OCI-M1 (cell line): ENCODE measurements around the gene CSNK1D.
"Not testable (repeated sequence)": the region's sequence is repeated elsewhere in the genome, so short reads cannot be mapped to it uniquely, and the experiment has no call there.

Experiments
- DNase-seq: peaks from one replicate; lab custom pipeline; 2025; lab: John Stamatoyannopoulos, UW

CSNK1D gene

DNA sequence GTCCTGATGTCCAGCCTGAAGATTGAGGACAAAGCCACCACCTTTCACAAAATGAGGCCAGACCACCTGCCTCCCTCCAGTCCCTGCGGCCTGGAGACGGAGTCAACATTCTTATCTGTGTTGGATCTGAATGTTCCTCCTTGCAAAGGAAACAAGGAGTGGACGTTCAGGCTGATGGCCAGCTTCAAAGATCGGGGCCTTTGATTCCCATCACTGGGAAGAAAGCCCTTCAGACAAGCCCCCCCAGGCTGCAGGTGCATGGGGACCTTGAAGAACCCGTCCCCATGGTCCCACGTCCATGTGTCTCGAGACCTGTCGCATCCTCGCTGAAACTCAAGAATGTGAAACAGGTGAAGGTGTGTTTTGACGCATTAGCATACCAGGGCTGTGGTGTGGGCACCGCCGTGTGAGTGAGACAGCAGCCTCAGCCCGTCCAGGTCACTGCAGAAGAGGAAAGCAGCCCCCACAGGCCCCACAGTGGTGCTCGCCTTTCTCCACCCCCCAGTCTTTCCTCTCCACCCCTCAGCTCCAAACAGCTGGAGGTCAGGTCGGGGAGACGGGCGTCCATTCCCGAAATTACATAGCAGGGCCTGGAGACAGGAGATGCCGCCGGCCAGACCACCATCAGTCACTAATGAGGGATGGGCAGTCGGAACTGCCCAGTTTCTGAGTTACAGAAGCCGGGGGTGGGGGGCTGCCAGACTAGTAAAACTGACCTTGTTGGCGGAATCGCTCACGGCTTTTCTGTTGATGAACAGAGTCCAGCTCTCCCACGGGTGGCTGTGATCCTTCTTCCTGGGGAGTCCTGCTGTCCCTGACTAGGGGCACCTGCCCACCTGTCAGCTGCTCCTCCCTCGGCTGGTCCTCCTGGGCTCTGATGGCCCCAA lies 877 bp upstream of the CSNK1D start:
- no peak for DNase-seq

DNA sequence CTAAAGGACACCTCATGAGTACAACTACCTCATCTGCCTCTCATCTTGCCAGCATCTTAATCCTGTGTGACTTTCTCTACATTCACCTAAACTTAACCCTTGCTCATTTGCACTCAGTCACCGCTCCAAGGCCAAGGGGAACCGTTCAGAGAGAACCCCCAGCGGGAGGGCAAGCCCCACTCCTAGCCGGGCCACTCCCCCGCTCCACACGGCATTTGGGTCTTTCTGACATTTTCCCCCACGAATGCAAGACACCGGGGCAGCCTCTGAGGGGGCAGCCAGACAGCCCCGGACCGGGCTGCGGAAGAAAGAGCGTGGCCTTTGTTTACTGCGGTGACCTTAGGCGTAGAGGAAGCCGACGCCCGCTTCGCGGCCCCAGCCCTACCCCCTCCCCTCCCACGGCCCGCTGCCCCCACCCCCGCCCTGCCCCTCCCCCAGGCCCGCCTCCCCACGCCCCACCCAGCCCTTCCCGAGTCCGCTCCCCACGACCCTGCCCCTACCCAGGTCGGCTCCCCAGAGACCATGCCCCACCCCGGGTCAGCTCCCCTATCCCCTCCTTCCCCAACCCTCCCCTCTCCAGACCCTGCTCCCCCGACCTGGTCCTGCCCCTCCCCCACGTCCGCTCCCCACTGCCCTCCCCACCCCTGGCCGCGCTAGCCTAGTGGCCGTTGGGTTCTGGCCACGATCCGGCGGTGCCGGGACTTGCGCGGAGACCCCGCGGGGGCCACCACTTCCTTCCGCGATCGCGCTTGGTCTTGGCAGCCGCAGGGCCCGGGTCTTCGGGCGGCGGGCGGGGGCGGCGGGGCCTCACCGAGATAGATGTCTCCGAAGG lies 789 bp downstream of the CSNK1D start:
- DNase-seq = peak; percentile 60

DNA sequence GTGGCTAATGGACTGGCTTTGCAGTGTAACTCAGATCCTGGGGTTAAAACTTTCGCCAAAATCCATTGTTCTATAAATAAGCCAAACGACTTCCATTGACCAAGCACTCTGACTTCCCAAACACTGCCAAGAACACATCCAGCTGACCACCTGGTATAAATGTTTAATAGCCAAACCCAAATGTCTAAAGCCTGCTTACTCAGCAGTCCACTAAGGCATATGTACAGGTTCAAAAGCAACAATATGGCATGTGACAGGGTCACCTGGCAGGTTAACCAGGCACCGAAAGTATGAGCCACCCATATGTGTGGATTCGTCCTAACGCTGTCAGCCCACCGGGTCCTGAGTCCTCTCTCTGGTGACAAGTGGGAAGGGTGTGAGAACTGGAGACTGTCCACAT lies 2.1 kb downstream of the CSNK1D start:
- DNase-seq = no peak

DNA sequence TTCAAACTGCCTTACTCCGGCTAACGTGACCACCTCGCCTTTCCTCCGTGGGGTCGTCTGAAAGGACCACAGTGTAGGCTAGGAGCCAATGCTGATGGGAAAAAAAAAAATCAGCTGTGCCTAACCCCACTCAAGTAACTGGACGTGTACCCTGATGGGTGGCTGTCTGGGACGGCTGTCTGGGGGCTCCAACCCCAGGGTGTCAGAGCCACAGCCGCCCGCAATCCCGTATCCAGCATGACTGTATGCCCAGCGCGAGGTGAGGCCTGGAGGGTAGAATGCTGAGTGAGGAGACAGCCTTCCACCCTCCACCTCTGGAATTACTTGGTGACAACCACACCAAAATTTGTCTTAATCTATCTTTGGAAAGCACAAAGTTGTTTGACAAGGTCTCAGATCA lies 2.8 kb downstream of the CSNK1D start:
- DNase-seq = no peak

DNA sequence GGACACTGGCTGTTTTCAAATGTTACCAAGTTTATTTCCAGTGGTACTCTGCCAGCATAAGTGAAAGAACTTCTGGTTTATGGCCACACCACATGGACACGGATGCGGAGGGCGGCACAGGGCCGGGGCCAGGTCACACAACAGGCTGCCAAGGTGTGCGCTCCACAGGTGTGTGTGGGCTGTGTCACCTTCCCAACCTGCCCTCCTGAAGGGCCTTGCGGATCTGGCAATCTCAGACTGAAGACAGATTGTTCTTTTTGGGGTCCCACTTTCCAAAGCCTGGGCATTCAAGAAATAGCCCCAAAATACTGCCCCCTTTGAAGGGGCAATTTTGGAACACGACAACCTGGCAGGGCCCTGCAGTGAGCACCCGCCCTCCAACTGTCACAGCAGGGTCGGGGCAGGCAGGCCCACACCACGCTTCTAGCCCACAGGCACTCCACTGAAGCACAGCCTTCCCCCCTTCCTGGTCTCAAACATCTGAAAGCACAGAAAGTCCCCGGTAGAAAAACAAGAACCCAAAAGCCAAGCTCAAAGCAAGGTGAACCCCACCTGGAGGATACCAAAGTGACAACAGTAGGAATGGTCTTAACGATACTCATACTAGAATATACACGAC lies 3.5 kb downstream of the CSNK1D start:
- DNase-seq = no peak

GRCh38 chr17:82269138-82269881 lies 4.2 kb downstream of the CSNK1D start:
- DNase-seq = no peak

- no peak for DNase-seq
Measured at GRCh38 chr17:82267575-82268379, 5.7 kb downstream of the CSNK1D start.

GRCh38 chr17:82266142-82266541 lies 7.4 kb downstream of the CSNK1D start:
- DNase-seq = no peak

DNA sequence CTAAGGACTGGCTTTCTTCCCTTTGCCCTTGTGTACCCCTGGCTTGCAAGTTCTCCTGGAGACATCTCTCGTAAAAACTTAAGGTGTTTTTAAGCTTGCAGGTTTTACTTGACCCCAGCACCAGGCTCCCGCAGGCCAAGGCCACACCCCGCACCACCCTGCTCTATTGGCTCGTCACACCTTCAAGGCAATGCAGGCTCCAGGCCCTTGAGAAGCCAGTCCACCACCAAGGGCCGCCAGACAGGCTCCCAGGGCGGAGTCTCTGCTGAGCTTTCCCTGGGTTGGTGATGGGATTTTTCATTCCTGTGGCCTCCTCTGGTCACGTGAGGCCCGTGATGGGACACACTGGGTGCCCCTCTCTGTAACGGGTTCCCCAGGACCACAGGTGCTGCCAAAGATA lies 9.9 kb downstream of the CSNK1D start:
- DNase-seq = no peak

DNA sequence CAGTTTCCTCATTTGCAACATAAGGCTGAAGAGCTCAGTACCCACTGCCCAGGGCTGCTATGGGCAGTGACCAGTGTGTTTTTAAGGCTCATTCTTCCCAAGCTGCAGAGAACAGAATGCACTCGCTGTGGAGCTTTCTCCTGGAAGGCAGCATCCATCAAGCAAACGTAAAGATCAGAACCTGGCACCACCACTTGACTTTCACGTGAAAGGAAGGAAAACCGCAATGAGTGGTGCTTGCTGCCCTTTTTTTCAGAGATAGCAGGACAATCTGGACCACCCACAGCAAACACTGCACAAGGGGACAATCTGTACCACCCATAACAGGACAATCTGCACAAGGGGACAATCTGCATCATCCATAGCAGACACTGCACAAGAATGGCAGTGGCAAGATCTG lies 11.2 kb downstream of the CSNK1D start:
- no peak for DNase-seq

DNA sequence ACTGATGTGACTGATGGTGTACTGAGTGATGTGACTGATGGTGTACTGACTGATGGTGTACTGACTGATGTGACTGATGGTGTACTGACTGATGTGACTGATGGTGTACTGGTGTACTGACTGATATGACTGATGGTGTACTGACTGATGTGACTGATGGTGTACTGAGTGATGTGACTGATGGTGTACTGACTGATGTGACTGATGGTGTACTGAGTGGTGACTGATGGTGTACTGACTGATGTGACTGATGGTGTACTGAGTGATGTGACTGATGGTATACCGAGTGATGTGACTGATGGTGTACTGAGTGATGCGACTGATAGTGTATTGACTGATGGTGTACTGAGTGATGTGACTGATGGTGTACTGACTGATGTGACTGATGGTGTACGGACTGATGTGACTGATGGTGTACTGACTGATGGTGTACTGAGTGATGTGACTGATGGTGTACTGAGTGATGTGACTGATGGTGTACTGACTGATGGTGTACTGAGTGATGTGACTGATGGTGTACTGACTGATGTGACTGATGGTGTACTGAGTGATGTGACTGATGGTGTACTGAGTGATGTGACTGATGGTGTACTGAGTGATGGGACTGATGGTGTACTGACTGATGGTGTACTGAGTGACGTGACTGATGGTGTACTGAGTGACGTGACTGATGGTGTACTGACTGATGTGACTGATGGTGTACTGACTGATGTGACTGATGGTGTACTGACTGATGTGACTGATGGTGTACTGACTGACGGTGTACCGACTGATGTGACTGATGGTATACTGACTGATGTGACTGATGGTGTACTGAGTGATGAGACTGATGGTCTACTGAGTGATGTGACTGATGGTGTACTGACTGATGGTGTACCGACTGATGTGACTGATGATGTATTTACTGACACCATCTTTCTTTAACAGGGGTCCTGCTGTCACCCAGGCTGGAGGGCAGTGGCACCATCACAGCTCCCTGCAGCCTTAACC lies 13.2 kb downstream of the CSNK1D start:
- DNase-seq = not testable (repeated sequence)

DNA sequence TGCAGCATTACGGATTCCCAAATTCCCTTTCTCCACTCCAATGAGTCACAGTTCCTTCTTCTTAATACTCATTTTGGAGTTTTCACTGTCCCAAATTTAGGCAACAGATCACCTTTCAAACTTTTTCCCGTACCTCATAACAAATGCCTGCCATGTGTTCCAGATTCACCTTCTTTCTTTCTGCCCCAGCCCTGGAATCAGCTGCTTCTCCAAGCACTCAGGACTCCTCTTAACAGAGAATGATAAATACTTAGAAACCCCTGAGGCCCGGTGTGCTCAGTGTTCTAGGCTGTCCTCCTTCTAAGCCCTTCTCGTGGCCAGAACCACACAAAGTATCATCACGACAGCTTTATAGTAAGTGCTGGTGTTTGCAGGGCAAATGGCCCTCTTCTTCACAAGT lies 14.9 kb downstream of the CSNK1D start:
- no peak for DNase-seq

GRCh38 chr17:82257473-82257872 lies 16.0 kb downstream of the CSNK1D start:
- DNase-seq = no peak

DNA sequence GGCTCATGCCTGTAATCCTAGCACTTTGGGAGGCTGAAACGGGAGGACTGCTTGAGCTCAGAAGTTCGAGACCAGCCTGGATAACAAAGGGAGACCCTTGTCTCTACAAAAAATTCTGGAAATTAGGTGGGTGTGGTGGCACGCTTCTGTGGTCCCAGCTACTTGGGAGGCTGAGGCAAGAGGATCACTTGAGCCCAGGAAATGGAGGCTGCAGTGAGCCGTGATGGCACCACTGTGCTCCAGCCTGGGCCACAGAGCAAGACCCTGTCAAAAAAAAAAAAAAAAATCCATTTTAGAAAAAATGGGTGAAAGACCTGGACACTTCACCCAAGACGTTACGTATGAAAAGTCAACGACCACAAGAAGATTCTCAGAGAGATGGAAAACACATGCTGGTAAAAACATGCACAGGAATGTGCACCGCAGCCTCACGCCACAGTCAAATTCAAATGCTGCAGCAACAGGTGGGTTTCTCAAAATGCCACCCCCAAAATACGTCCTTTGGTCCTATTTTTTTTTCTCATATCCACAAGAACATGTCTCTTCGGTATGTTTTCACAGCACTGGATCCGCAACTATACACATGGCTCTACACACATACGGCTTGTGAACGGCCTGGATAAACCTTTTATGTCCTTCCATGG lies 17.1 kb downstream of the CSNK1D start:
- DNase-seq = no peak

GRCh38 chr17:82255402-82255972 lies 18.0 kb downstream of the CSNK1D start:
- no peak for DNase-seq

DNA sequence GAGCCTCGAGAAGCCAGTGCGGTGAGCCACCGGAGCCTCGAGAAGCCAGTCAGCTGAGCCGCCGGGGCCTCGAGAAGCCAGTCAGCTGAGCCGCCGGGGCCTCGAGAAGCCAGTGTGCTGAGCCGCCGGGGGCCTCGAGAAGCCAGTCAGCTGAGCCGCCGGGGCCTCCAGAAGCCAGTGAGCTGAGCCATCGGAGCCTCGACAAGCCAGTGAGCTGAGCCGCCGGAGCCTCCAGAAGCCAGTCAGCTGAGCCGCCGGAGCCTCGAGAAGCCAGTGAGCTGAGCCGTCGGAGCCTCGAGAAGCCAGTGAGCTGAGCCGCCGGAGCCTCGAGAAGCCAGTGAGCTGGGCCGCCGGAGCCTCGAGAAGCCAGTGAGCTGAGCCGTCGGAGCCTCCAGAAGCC lies 18.8 kb downstream of the CSNK1D start:
- not testable (repeated sequence) for DNase-seq

DNA sequence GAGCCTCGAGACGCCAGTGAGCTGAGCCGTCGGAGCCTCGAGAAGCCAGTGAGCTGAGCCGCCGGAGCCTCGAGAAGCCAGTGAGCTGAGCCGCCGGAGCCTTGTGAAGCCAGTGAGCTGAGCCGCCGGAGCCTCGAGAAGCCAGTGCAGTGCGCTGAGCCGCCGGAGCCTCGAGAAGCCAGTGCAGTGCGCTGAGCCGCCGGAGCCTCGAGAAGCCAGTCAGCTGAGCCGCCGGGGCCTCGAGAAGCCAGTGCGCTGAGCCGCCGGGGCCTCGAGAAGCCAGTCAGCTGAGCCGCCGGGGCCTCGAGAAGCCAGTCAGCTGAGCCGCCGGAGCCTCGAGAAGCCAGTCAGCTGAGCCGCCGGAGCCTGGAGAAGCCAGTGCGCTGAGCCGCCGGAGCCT lies 19.4 kb downstream of the CSNK1D start:
- DNase-seq = not testable (repeated sequence)

GRCh38 chr17:82253179-82253544 lies 20.3 kb downstream of the CSNK1D start:
- DNase-seq = no peak
